T-helper 2 cell treated with Interferon-gamma antibody and Interleukin-4, amounts not matched to agents 100 ng/mL and 5 ng/mL, for 36 hours (primary cell): ENCODE measurements around the gene RMND5A. TPM values are rescaled to one million over a fixed set of nuclear protein-coding genes. Genes with fewer than 3 reads are reported as not detected.

Experiments used
- intact Hi-C: fragments of 100-400 bp; cut with micrococcal nuclease; formaldehyde crosslinking; loops from one replicate; pipeline ENCODE4 v1.15.1; 2023
- total RNA-seq: library from RNA; stranded (reverse); gene quantifications from 2 replicates; pipeline ENCODE4 v1.2.3, GENCODE V29; 2022

Gene RMND5A
- total RNA-seq, 1 donor from 2014 or later, result 25.7 TPM

GRCh38 chr2:86790676-86791572 is 70.8 kb downstream of the RMND5A start, which contains the start of gene CD8A:
Gene CD8A, minus strand, starts transcription at chr2:86790913. Its CDS starts 88 bp downstream, at chr2:86790825.
- intact Hi-C loops, result no loop called here

- intact Hi-C loops, result no loop called here
Observed at GRCh38 chr2:86791573-86791972, 71.5 kb downstream of the RMND5A start.

GRCh38 chr2:86793752-86794151 is 73.7 kb downstream of the RMND5A start:
- intact Hi-C loops, result no loop called here

GRCh38 chr2:86794861-86795260 is 74.8 kb downstream of the RMND5A start:
- intact Hi-C loops, result no loop called here

- intact Hi-C loops, result no loop called here
Observed at GRCh38 chr2:86800856-86801567, 80.9 kb downstream of the RMND5A start.

- intact Hi-C loops, result no loop called here
Observed at GRCh38 chr2:86806059-86806857, 86.2 kb downstream of the RMND5A start.

GRCh38 chr2:86807133-86807467 is 87.0 kb downstream of the RMND5A start:
- intact Hi-C loops, result no loop called here

GRCh38 chr2:86807468-86808275 is 87.6 kb downstream of the RMND5A start:
- intact Hi-C loops, result no loop called here

GRCh38 chr2:86808315-86809161 is 88.4 kb downstream of the RMND5A start:
- intact Hi-C loops, result no loop called here

- intact Hi-C loops, result no loop called here
Observed at GRCh38 chr2:86809481-86810121, 89.5 kb downstream of the RMND5A start.

GRCh38 chr2:86815611-86816010 is 95.5 kb downstream of the RMND5A start:
- intact Hi-C loops, result no loop called here

- intact Hi-C loops, result no loop called here
Observed at GRCh38 chr2:86818114-86818801, 98.2 kb downstream of the RMND5A start.

GRCh38 chr2:86818957-86819356 is 98.9 kb downstream of the RMND5A start:
- intact Hi-C loops, result no loop called here

- intact Hi-C loops, result no loop called here
Observed at GRCh38 chr2:86821306-86821705, 101.2 kb downstream of the RMND5A start.

GRCh38 chr2:86821842-86822241 is 101.8 kb downstream of the RMND5A start:
- intact Hi-C loops, result no loop called here

GRCh38 chr2:86822668-86823345 is 102.7 kb downstream of the RMND5A start:
- intact Hi-C loops, result no loop called here

- intact Hi-C loops, result no loop called here
Observed at GRCh38 chr2:86825036-86825692, 105.1 kb downstream of the RMND5A start.
